Activated effector memory CD4-positive, alpha-beta T cell treated with anti-CD3 and anti-CD28 coated beads, Interleukin-2, amount 50 U/mL, for 16 hours (primary cell): ENCODE results near the gene SPTBN2.
A peak's percentile ranks its signal among the peaks of the same experiment; 100 is the strongest.
"Not testable (repeated sequence)": the region's sequence is repeated elsewhere in the genome, so short reads cannot be mapped to it uniquely, and the experiment has no call there.

ENCODE experiments used
- DNase-seq: peaks from one replicate; pipeline ENCODE4 v3.0.0-alpha.2; 2020

SPTBN2 gene

DNA sequence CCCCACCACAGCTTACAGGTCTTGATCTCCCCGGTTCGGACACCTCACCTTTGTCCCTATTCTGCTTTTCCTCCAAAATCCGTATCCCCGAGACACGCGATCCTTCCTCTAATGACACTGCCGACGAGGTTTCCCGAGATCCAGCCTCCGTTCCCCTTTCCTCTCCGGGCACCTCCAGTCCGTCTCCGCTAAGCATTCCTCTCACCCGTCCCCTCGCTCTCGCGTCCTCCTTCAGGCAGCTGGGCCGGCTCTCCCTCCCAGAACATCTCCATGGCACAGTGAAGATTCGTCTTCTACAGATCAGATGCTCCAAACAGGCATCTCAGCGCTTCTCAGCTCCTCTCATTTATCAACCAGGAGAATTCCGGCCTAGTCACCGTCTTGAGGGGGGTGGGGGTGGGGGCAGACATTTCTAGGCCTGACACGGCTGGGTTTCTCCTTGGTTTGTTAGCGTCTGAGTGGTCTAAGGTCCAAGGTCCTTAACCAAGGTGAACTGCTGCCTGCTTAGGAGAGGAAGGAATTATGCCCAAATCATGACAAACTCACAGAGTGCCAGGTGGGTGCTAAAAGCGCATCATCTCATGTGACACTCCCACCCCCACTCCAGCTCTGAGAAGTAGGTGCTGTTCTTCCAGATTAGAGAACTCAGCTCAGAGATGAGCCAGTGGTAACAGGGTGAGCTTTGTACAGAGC is at the start of gene SPTBN2:
TSS of gene SPTBN2 (minus strand) at position 524 of the 693 bp plus-strand sequence. CDS start 7,976 bp downstream, outside the sequence.
- DNase-seq: peak; percentile 24

DNA sequence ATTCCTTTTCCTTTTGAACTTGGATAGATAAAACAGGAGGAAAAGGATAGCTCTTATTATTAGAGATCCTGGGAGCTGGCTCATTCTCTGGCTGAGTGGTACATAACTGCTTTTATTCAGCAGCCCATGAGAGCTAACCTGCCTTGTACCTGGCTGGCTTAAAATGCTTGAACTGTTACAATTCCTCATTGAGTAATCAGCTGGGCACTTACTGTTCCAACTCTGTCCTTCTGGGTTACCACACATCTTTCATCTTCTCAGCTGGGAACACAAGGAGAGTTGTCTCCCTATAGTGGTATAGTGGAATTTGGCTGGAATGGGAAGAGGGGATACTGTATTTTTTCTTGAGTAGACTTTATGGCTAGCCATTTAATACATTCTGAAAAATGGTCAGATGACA is 39.8 kb upstream of the SPTBN2 start:
- DNase-seq: no peak

DNA sequence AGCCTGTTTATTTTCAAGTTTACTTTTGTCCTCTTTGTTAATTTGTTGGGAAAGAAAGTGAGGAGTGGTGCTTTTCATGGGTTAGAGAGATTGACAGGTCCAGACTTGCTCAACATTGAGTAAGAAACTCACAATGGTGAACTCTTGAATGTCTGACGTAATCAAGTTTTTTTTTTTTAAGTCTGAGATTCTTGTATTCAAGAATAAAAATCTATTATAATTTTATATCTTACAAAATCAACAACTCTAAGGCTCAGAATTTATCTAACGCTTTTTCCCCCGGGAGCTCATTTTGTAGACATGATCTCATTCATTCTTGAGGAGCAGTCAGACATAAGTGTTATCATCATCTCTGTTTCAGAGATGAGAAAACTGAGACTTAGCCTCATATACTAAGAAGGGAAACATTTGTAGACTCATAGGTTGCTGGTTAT is 39.1 kb upstream of the SPTBN2 start:
- DNase-seq: no peak

DNA sequence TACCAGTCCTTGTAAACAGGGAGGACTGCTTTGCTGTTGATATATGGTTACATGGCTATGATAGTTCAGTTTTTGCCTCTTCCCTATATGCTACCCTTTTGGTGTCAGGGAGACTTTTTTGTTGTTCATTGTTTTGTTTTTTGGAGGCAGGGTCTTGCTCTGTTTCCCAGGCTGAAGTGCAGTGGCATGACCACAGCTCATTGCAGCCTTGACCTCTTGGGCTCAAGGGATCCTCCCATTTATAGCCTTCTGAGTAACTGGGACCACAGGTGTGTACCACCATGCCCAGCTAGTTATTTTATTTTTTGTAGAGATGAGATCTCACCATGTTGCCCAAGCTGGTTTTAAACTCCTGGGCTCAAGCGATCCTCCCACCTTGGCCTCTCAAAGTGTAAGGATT is 38.6 kb upstream of the SPTBN2 start:
- DNase-seq: no peak

DNA sequence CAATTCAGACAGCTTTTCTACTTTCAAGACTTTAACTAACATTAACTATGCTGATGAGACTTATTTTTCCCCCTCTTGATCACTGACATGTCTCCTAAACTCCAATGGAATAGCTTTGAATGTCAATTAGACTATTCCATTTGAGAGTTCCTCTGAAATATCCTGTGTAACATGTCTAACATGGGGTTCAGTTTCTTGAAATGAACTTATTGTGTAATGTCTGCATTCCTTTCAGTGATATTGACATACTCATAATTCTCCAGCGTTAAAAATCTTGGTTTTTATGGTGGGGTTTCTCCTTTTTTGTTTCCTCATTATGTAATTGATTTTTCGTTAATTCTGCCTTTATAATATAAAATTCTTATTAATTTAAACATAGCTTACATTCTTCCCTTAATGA is 37.7 kb upstream of the SPTBN2 start:
- no peak for DNase-seq

DNA sequence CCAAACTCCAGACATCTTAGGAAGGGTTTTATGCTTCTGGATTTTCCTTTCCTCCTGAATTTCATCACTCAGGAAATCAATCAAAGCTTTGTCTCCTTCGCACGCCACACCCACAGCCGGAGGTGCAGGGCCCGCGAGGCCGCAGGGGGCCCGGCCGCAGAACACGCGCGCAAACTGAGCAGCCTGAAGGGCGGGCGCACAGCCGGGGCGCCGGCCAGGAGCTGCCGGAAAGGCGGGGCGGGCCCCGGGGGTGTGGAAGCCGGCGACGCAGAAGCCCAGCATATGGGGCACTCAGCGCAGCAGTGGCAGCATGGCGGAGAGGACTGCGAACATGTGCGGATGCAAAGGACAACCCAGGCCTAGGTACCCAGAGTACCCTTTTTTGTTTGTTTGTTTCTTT is 33.1 kb upstream of the SPTBN2 start:
- no peak for DNase-seq

DNA sequence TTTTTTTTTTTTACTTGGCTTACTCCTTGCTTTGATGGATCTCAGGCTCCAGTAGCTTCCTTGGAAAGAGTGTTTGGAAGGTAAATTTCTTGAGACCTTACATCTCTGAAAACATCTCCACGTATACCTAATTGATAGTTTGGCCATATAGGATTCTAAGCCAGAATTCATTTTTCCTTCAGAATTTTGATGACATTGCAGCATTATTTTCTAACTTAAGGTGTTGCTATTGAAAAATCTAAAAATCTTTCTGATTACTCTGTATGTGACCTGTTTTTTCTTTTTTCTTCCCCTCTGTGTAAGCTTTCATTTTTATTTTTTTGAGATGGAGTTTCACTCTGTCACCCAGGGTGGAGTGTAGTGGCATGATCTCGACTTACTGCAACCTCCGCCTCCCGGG is 23.1 kb upstream of the SPTBN2 start:
- DNase-seq: no peak

DNA sequence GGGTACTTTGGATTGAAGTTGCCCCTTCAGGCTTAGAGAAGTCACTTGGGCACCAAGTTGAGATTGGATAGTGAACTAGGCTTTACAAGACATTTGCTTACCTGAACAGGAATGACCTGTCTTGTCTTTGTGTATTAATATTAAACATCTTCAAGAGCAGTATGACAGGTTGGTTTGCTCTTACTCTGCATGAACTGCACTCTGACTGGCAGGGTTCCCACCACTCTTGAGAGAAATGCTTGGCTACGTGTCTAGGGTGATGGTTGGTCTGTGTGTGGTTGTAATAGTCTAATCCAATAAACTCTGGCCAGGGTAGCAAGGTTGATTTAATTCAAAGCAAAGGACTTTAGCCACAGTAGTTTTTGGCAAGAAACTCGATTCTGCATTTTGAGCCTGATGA is 20.1 kb upstream of the SPTBN2 start:
- no peak for DNase-seq

DNA sequence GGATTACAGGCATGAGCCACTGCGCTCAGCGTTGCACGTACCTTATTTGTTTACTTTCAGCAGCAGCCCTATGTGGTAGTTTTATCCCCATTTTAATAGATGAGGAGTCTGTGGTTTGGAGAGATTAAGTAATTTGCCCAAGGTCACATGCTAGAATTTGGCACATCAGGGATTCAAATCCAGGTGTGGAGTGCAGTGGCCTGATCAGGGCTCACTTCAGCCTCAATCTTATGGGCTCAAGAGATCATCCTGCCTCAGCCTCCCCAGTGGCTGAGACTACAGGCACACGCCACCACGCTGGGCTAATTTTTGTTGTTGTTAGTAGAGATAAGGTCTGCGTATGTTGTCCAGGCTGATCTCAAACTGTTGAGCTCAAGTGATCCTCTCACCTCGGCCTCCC is 18.5 kb upstream of the SPTBN2 start:
- DNase-seq: no peak

DNA sequence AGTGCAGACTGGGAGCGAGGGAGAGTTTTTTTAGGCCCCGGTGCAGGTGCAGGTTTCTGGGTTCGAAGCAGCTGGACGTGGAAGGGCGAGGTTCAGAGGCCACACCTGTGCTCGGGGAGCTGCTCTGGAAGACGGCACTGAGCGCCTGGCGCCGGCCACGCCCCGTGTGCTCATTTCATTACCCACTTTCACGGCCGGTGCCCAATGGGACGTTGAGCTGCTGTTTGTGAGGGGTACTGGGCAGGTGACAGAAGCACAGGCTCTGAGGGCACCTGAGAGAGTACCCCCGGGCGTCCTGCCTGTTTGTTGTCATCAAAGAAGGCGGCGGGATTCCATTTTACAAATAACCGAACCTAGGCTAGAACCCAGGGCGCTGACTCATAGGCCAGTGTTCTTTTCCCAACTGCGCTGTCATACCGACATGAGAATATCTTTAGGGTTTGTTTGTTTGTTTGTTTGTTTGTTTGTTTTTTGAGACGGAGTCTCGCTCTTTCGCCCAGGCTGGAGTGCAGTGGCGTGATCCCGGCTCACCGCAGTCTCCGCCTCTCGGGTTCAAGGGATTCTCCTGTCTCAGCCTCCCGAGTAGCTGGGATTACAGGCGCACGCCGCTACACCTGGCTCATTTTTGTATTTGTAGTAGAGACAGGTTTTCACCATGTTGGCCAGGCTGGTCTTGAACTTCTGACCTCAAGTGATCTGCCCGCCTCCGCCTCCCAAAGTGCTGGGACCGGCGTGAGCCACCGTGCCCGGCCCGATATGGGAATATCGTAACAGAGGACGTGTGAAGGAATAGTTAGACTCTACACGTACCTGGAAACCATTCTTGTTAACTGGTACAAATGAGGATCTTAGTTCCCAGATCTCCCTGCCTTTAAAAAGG is 16.6 kb upstream of the SPTBN2 start:
- peak; percentile 83 for DNase-seq

DNA sequence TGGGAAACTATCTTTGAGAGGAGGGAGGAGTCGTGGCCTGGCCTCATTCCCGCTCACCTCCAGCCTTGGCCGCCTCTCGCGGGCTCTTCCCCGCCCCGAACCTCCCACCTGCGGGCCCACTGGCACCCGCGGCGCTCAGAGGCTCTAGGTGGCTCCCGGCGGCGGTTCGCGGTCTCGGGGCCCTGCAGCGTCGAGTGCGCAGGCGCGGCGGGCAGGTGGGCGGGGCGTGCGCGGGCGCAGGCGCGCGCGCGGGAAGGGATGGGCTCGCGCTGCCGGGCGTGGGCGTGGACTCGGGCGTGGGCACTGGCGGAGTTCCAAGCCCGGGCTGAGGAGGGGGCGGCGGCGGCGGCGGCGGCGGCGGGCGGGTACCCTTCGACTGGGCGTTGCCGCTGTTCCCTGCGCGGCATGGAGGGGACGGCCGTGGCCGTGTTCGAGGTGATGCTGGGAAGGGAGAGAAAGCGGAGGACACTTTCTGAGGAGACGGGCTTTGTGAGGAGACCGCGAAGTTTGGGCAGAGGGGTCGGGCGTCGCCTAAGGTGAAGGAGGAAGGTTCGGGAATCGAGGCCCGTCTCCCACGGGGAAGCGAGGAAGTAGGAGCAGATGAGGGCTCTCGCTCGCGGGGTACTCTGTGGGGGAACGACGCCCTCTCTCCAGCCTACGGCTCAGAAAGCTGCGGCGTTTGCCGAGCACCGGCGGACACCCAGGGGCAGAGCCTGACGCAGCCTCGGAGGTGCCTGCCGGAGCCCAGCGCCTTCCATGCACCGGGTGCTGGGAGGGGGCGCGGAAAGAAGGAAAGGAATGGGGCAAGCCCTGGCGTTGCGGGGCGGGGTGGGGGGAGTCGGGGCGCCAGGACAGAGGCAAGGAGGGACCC is 15.7 kb upstream of the SPTBN2 start:
- DNase-seq: peak; percentile 96

DNA sequence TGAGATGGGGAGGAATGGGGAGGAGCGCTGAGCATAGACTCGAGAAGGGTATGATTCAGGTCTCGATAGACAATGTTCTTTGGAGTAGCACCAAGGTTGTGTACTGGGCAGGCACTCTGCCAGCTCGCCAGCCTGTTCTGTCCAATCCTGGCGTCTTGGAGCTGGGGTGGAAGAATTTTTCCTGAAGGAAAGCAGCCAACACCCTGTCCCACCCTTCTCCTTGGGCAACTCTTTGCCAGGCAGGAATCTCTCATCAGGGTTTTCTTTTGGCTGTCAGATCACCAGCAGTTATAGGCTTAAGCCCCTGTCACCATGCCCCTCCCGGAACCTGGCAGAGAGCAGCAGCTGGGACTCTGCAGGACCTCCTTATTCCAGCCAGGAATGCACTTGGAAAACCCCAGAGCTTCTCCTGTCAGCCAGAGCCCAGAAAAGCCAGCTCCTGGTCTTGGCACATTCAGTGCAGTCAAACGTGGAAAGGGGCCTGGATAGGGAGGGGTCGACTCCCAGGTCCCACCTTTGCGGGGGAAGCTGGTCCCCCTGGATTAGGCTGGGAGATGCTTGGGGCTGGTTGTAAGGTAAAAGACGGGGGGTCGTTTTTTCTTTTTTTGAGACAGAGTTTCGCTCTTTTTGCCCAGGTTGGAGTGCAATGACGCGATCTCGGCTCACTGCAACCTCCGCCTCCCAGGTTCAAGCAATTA is 14.4 kb upstream of the SPTBN2 start:
- DNase-seq: no peak

DNA sequence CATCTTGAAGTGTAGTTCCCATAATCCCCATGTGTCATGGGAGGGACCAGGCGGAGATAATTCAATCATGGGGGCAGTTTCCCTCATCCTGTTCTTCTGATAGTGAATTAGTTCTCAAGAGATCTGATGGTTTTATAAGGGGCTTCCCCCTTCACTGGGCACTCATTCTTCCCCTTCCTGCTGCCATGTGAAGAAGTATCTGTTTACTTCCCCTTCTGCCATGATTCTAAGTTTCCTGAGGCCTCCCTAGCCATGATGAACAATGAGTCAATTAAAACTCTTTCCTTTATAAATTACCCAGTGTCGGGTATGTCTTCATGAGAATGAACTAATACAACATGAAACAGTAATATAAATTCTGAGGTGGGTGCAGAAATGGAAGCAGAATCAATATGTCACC is 12.1 kb upstream of the SPTBN2 start:
- no peak for DNase-seq

DNA sequence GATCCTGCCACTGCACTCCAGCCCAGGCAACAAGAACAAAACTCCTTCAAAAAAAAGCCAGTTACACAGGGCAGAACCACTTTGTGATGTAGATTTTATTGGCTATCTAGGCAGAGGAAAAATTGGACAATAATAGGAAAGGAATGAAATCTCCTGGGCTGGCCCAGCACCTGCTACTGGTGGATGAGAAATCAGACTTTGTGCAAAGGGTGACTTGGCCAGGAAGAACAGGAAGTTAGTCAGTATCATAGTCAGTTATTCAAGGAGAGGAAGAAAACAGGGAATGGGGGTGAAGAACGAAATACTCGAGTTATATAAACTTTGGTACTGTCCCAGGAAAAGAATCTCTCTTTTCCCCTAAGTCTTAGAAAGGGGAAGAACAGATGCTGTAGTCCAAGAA is 11.0 kb upstream of the SPTBN2 start:
- no peak for DNase-seq

DNA sequence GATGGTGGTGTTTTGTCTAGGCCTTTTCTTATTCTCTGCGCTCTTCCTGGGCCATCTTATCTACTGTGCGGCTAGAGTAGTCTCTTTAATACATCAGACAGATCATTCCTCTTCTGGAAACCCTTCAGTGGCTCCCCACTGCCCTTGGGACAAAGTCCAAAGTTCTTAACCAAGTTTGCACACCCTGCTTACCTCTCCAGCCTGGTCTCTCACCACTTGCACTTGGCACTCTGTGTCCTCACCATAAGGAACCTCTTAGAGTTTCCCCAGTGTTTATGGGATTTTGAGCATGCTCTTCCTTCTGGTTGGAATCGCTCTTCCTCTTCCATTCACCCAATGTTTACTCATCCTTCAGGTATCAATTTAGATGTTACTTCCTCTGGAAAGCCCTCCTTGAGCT is 5.2 kb upstream of the SPTBN2 start:
- no peak for DNase-seq

DNA sequence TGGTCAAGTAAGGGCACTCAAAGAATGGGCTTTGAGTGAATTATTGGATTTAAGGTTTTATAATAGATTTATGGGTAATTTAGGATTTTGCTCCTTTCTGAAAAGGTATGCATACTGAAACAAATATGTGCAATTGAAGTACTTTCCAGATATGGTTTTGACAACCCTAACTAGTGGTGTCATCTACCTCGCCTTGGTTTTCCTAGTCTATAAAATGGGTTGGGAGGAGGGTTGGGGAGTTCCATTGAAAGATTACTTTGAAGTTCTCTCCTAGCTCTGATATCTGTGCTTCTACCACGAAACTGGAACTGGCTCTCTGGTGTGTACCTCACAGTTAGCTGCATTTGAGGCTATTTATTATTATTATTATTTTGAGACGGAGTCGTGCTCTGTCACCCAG is 431 bp upstream of the SPTBN2 start:
- DNase-seq: no peak

DNA sequence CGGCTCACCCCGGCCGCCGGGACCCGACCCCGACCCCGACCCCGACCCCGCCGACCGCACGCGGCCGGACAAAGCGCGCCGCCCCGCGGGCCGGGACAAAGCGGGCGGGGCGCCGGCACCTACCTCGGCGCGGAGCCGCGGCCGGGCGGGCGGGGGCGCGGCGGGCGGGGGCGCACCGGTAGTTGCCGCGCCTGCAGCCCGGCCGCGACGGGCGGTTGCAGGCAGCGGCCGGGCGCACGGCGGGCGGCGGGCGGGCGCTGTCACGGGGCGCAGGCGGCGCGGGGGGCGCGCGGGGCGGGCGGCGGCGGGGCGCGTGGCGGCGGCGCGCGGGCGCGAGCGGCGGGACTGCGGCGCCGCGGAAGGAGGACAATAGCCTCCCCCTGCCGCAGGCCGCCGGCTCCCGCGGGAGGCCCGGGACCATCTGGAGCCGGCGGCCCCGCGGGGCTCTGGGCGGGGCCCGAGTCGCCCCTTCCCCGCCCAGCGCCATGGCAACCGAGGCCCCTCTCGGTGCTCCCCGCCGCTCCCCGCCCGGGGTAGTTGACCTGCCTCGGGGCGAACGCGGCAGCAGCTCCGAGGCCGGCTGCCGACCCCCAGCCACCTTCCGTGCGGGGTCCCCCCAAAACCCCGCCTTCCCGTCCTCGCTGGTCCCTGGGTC is 851 bp downstream of the SPTBN2 start:
- DNase-seq: peak; percentile 55

DNA sequence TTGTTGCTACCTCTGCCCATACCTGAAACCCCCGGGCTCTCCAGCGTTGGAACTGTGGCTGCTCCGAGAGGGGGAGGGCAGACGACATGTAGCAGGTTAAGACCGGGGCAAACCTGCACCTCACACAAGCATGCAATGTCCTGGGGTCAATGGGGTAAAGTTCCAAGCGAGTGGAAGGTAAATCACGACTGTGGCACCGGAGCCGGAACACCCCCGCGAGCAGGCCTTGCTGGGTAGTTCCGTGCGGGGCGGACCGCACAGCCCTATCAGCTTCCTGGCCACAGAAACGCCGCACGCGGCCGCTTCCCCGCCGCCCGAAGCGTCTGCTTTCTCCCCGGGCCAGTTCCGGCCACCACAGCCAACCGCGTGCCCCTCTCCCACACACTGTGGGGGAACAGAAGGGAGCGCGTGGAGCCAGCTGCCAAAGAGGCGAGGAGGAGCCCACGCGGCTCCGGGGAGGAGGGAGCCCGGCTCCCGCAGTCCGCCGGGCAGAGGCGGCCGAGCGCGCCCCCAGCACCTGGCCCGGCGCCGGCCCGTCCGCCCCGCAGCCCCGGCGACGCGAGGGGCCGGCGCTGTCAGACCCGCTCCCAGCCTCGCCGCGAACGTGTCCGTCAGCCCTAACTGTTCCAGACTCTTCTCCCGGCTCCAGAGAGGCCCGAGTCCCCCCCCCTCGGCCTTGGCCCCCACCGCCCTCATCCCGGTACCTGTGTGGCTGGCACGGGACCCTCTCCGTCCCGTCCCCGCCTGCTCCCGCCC is 1.6 kb downstream of the SPTBN2 start:
- peak; percentile 73 for DNase-seq

DNA sequence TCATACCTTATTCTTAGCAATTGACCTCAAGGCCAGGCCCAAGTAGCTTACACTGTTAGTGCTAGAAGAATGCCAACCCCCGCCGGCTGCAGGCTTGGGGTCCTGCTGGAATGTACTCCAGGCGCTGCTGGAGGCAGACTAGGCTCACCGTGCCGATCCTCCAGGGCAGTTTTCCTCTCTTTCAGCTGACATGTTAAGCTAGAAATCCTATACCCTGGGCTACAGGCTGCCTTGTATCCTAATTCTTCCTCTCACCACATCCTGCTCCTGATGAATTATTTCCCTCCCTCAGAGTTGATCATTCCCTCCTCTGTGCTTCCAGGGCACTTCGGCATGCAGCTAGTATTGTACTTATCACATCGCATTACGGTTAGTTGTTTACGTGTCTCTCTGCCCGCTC is 3.4 kb downstream of the SPTBN2 start:
- no peak for DNase-seq

DNA sequence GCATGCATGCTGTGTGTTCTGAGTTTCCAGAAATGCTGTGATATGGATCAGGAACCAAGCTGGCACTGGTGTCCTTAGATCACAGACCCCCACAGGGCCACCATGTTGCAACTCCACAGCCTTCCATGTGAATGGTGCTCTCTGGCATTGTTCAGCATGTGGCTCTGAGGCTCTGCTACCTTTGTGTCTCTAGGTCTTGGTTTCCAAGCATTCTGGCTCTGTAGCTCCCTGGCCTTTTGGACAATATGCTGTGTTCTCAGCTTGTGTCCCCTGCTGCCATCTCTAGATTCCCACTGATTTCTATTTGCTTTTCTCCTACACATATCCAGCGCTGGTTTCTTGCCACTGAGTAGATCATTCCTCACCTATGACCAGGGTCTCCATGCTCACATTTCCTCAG is 3.9 kb downstream of the SPTBN2 start:
- DNase-seq: no peak

DNA sequence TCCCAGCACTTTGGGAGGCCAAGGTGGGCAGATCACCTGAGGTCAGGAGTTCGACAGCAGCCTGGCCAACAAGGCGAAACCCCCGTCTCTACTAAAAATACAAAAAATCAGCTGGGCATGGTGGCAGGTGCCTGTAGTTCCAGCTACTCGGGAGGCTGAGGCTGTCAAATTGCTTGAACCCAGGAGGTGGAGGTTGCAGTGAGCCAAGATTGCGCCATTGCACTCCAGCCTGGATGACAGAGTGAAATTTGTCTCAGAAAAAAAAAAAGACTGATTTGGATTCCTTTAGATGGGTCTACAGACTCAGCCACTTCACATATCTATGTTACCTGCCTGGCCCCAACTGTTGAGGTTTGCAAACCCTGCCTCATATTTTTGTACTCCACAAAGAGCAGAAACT is 4.8 kb downstream of the SPTBN2 start:
- DNase-seq: not testable (repeated sequence)
